Heart right ventricle (tissue), 16 donors: ENCODE data around the gene ST8SIA1. TPM values are rescaled to one million over a fixed set of nuclear protein-coding genes. Genes with fewer than 3 reads are reported as not detected.

ENCODE experiments used
- ATAC-seq, 8 donors: fragments of 200-7000 bp; cut with Tn5 transposase; one replicate each; pipeline ENCODE4 v1.9.1; 2020; ENCODE audit warnings: mild to moderate bottlenecking in 8 of 8, moderate library complexity in 8 of 8, moderate number of reproducible peaks in 1 of 8
- DNase-seq, 2 donors: peaks; one replicate each; pipeline ENCODE4 v3.0.0-alpha.2; 2020
- H3K27ac ChIP-seq, 10 donors: fragments of 200-600 bp; sonication (generic) in 2 of 10; one replicate each; pipeline versions ENCODE4 v1.5.0 to v1.8.0; 2020 to 2022; ENCODE audit warnings: mild to moderate bottlenecking in 3 of 10
- H3K27me3 ChIP-seq, 7 donors: fragments of 200-600 bp; one replicate each; pipeline ENCODE4 v1.8.0; 2021 to 2022; ENCODE audit warnings: mild to moderate bottlenecking in 2 of 7
- H3K36me3 ChIP-seq, 9 donors: fragments of 200-600 bp; sonication (generic) in 1 of 9; one replicate each; pipeline versions ENCODE4 v1.5.0 to v1.8.0; 2020 to 2022; ENCODE audit warnings: mild to moderate bottlenecking in 2 of 9
- H3K4me1 ChIP-seq, 9 donors: fragments of 200-600 bp; sonication (generic) in 1 of 9; one replicate each; pipeline versions ENCODE4 v1.5.0 to v1.8.0; 2020 to 2022; ENCODE audit warnings: mild to moderate bottlenecking in 4 of 9
- H3K4me3 ChIP-seq, 10 donors: fragments of 200-600 bp; sonication (generic) in 2 of 10; one replicate each; pipeline versions ENCODE4 v1.5.0 to v1.8.0; 2020 to 2022; ENCODE audit warnings: mild to moderate bottlenecking in 7 of 10, moderate library complexity in 2 of 10
- H3K9me3 ChIP-seq, 11 donors: fragments of 200-600 bp in 10 of 11; sonication (generic) in 2 of 11; one replicate each; pipeline versions ENCODE4 v1.5.0 to v1.8.0; 2013 to 2022; ENCODE audit warnings: mild to moderate bottlenecking in 2 of 11, control low read depth in 1 of 11, moderate library complexity in 1 of 11
- WGBS, 2 donors: extraction: QIAGEN DNeasy Blood & Tissue Kit; methylation state at CpG; one replicate each; pipeline ENCODE4 v1.1.7; 2013; ENCODE audit warnings: inconsistent platforms in 1 of 2; 5-methylcytosine and 5-hydroxymethylcytosine counted together
- intact Hi-C, 10 donors: fragments of 100-400 bp; cut with DNase I; formaldehyde crosslinking; loops; one replicate each; pipeline versions ENCODE4 v1.11.1 to v1.14.2; 2022
- polyA plus RNA-seq, 2 donors: library from polyadenylated mRNA; stranded (reverse); fragments of 200-250 nt; gene quantifications; one replicate each; pipeline ENCODE4 v1.2.3, GENCODE V29; 2013
- total RNA-seq, 10 donors: library from RNA; stranded (reverse); fragmentation: NEBNext Ultra II Directional in 3 of 10; extraction: Animal tissue kit (Norgen Biotek cat#: 25700) in 3 of 10; gene quantifications; one replicate each; pipeline versions ENCODE4 v1.2.1 to v1.2.4, GENCODE V29; 2021 to 2023
- TF ChIP-seq, protein P1 (sequence below), 9 donors: fragments of 200-600 bp; sonication (generic) in 2 of 9; IDR thresholded peaks; one replicate each; pipeline versions ENCODE4 v1.5.0 to v1.8.0; 2021 to 2022; ENCODE audit warnings: antibody characterized with exemption in 9 of 9, mild to moderate bottlenecking in 5 of 9, moderate library complexity in 1 of 9
- donor health status: Arrhythmogenic right ventricular cardiomyopathy.
- donor health status: ischemic (EF 13 %, LVEDD 7.1; RV severe dilation, severe dysfunction).
- donor health status: healthy with polysubstance abuse.
- donor health status: DM: no; HTN: yes; CAD: no.
- donor health status: DM: no; HTN: no; CAD: no.
- donor health status: ischemic (EF 25% LVEDD 6.9; RV normal size, moderate dysfunction).
- donor health status: ischemic (EF 25% LVEDD 5.7; RV mildly dilated, moderate dysfunction).
- donor health status: healthy.
- donor health status: DM: yes; HTN: yes; CAD: no.
- donor health status: Ischemic cardiomyopathy.
- donor health status: ischemic (EF 35%, LVEDD 5.7; RV mildly dilated, moderate dysfunction).
- donor health status: nonischemic (EF 11% LVEDD 7.7; RV severe dilation, severe dysfunction).
- donor health status: DM: yes; HTN: yes; CAD: no.
- donor health status: PGD.
- donor health status: ischemic (EF 29% LVEDD 5.4; RV normal size, mild dysfunction).
- donor health status: nonischemic (EF 23%, LVEDD 6.1; RV moderate dilation, normal function).

Gene ST8SIA1
- total and polyA plus RNA-seq, 12 donors: 0.93 to 4.9 (median 1.9) TPM

DNA sequence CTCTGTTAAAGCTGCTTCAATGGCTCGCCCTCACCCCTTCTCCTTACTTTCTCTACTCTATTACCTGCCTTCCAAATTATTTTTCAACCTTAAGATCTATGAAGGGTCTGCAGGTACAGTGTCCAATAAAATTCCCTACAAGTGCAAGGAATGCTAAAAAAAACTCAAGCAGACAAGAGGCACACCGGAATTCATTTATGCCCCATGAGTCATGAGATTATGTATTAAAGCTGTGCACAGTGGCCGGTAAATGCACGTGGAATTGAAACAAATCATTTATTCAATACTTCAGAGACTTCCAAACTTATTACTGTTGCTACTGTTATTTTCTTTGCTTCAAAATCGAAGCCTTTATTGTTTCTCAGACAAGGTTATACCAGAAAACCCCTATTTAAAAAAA, 68.4 kb downstream of the ST8SIA1 start:
- no peak overlapping the region for H3K27ac ChIP-seq
- H3K27me3 ChIP-seq: no peaks in the 10 kb centered on the region
- H3K9me3 ChIP-seq: no peaks in the 10 kb centered on the region
- ATAC-seq (no peak), DNase-seq (no peak)
- H3K36me3 ChIP-seq: no peaks in the 10 kb centered on the region
- TF ChIP-seq, protein P1, sequence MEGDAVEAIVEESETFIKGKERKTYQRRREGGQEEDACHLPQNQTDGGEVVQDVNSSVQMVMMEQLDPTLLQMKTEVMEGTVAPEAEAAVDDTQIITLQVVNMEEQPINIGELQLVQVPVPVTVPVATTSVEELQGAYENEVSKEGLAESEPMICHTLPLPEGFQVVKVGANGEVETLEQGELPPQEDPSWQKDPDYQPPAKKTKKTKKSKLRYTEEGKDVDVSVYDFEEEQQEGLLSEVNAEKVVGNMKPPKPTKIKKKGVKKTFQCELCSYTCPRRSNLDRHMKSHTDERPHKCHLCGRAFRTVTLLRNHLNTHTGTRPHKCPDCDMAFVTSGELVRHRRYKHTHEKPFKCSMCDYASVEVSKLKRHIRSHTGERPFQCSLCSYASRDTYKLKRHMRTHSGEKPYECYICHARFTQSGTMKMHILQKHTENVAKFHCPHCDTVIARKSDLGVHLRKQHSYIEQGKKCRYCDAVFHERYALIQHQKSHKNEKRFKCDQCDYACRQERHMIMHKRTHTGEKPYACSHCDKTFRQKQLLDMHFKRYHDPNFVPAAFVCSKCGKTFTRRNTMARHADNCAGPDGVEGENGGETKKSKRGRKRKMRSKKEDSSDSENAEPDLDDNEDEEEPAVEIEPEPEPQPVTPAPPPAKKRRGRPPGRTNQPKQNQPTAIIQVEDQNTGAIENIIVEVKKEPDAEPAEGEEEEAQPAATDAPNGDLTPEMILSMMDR (IDR thresholded peaks at IDR 0.05): no peak
- H3K4me1 ChIP-seq: peaks cover 0 to 3% (median 0%) of the 10 kb centered on the region in 9 donors
- H3K4me3 ChIP-seq: no peak overlapping the region
- WGBS, 2 donors: 87 to 94% methylated on average over 5 of the region's 5 CpGs
- intact Hi-C loops: no loop called here

DNA sequence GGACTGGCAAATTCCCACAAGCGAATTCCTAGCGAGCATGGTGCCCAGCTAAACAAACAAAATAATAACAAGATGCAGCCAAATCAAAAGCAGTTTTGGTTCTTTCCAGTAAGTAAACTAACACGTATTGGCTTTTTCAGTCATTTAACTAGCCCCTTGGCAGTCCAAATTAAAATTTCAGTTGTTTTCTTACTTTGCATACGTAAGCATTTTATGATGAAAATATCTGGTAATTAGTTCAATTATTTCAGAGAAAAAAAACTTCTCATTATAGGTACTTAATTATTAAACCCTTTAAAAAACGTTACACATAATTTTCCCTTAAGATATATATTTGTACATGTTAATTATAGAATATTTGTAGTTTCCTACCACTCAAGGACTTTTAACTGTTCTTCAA, 70.1 kb downstream of the ST8SIA1 start:
- Histone ChIP-seq H3K4me1 (no peaks in the 10 kb centered on the region), H3K9me3 (no peaks in the 10 kb centered on the region), H3K36me3 (no peaks in the 10 kb centered on the region), H3K27me3 (no peaks in the 10 kb centered on the region), H3K27ac (no peak overlapping the region), H3K4me3 (no peak overlapping the region)
- DNase-seq (no peak), ATAC-seq (no peak)
- TF ChIP-seq, protein P1 (IDR thresholded peaks at IDR 0.05): no peak
- 89 to 90% methylated on average over 5 of the region's 5 CpGs for WGBS, 2 donors
- intact Hi-C loops: no loop called here

DNA sequence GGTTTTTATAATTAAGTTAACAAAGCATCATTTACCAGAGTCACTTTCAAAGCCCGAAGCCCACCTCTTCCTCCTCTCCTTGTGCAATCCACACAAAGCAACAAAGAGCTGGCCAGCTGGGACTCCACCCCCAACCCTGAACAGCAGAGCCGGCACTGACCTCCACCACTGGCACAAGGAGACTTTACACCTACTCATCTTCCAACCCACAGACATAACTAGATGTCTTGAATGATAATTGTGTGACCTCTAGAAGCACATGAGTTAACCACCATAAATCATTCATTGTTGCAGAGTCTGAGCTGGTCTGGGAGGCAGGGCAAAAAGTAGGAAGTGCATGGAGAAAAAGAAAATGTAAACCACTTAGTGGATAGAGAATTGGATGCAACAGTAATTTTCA, 72.2 kb downstream of the ST8SIA1 start:
- no peaks in the 10 kb centered on the region for H3K4me1 ChIP-seq
- H3K4me3 ChIP-seq: no peak overlapping the region
- WGBS, 2 donors: 22 to 42% methylated on average over 2 of the region's 2 CpGs
- TF ChIP-seq, protein P1 (IDR thresholded peaks at IDR 0.05): no peak
- ATAC-seq (no peak), DNase-seq (no peak)
- no peak overlapping the region for H3K27ac ChIP-seq
- no peaks in the 10 kb centered on the region for H3K27me3 ChIP-seq
- no peaks in the 10 kb centered on the region for H3K36me3 ChIP-seq
- no peaks in the 10 kb centered on the region for H3K9me3 ChIP-seq
- intact Hi-C loops: no loop called here

DNA sequence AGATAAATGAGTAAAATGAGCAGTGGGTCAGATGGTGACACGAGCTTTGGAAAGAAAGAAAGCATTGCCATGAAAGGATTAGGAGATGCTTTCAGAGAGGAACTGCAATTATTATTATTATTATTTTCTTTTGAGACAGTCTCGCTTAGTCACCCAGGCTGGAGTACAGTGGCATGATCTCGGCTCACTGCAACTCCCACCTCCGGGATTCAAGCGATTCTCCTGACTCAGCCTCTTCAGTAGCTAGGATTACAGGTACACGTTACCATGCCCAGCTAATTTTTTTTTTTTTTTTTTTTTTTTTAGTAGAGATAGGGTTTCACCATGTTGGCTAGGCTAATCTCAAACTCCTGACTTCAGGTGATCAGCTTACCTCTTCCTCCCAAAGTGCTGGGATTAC, 77.4 kb downstream of the ST8SIA1 start:
- Histone ChIP-seq H3K4me3 (no peak overlapping the region), H3K27ac (peak overlapping the region in 1 of 10 donors; percentile 27), H3K4me1 (peaks cover 0 to 20% (median 5%) of the 10 kb centered on the region in 9 donors), H3K9me3 (no peaks in the 10 kb centered on the region), H3K36me3 (no peaks in the 10 kb centered on the region), H3K27me3 (no peaks in the 10 kb centered on the region)
- intact Hi-C loops: no loop called here
- no peak for DNase-seq
- ATAC-seq: no peak
- WGBS, 2 donors: 74 to 75% methylated on average over 6 of the region's 6 CpGs
- TF ChIP-seq, protein P1 (IDR thresholded peaks at IDR 0.05): no peak
